Vagina (tissue), 2 donors: Measurements from ENCODE around the gene SCAMP3. TPM values are rescaled to one million over a fixed set of nuclear protein-coding genes. Genes with fewer than 3 reads are reported as not detected.
"Not testable (repeated sequence)": the region's sequence is repeated elsewhere in the genome, so short reads cannot be mapped to it uniquely, and the experiment has no call there.

Source experiments
- DNase-seq, 2 donors: peaks; one replicate each; pipeline ENCODE4 v3.0.0-alpha.2; 2017; ENCODE audit errors: extremely low spot score in 2 of 2
- H3K27ac ChIP-seq: fragments of 200-600 bp; sonication (generic); one replicate; pipeline ENCODE4 v1.5.1; 2019
- H3K27me3 ChIP-seq: fragments of 200-600 bp; sonication (generic); one replicate; pipeline ENCODE4 v1.5.1; 2019
- H3K36me3 ChIP-seq, 2 donors: fragments of 200-600 bp; sonication (generic); one replicate each; pipeline ENCODE4 v1.5.1; 2017 to 2019
- H3K4me1 ChIP-seq: fragments of 200-600 bp; sonication (generic); one replicate; pipeline ENCODE4 v1.5.1; 2019
- H3K4me3 ChIP-seq, 2 donors: fragments of 200-600 bp; sonication (generic); 1 replicate in 1 of 2; 2 replicates in 1 of 2; pipeline ENCODE4 v1.5.1; 2016 to 2019
- H3K9me3 ChIP-seq: fragments of 200-600 bp; sonication (generic); one replicate; pipeline ENCODE4 v1.5.1; 2019
- POLR2A ChIP-seq, 2 donors: fragments of 450-650 bp; IDR thresholded peaks; one replicate each; pipeline ENCODE4 v1.6.1; 2017; ENCODE audit warnings: antibody characterized with exemption in 2 of 2, mild to moderate bottlenecking in 2 of 2, moderate library complexity in 2 of 2
- POLR2AphosphoS5 ChIP-seq, 2 donors: sonication (generic); formaldehyde crosslinking; IDR thresholded peaks; one replicate each; pipeline ENCODE4 v1.9.0; 2017; ENCODE audit warnings: antibody characterized with exemption in 2 of 2, mild to moderate bottlenecking in 2 of 2, low read depth in 1 of 2; ENCODE audit not compliant: insufficient read depth in 1 of 2
- intact Hi-C: fragments of 100-400 bp; cut with DNase I; formaldehyde crosslinking; loops from one replicate; pipeline ENCODE4 v1.15.1; 2023
- total RNA-seq: library from RNA; depleted of rRNA; stranded (reverse); fragments of >200 nt; gene quantifications from one replicate; pipeline ENCODE4 v1.2.3, GENCODE V29; 2016
- TF ChIP-seq, protein P1 (sequence below), 3 experiments: fragments of 450-650 bp in 2 of 3; fragments of 200-600 bp in 1 of 3; sonication (generic) in 1 of 3; IDR thresholded peaks; one replicate each; pipeline ENCODE4 v1.5.1; 2017 to 2019; ENCODE audit warnings: antibody characterized with exemption in 3 of 3, mild to moderate bottlenecking in 2 of 3, moderate library complexity in 2 of 3

Gene SCAMP3
- total RNA-seq, 1 donor from 2014 or later: 44.7 TPM

DNA sequence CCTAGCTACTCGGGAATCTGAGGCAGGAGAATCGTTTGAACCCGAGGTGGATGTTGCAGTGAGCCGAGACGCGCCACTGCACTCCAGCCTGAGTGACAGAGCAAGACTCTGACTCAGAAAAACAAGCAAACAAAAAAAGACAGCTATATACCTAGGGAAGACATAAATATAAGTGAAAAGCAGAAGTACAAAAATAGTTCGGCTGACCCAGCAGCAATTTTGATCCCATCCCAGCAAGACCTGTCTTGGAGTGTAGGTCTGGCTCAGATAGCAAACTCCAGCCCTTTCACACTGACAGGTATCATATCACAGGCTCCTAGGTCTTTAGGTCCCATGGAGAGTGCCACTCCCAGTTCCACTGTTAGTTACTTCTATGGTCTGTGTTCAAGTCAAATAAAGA is 39.1 kb downstream of the SCAMP3 start:
- no peak for DNase-seq
- Histone ChIP-seq H3K27me3 (no peaks in the 10 kb centered on the region), H3K9me3 (no peaks in the 10 kb centered on the region), H3K4me1 (peaks cover 33% of the 10 kb centered on the region), H3K36me3 (no peaks in the 10 kb centered on the region), H3K4me3 (no peak overlapping the region), H3K27ac (no peak overlapping the region)
- TF ChIP-seq POLR2AphosphoS5 (IDR thresholded peaks at IDR 0.05; ENCODE audit: insufficient read depth in 1 of 2, low read depth in 1 of 2) (no peak), POLR2A (IDR thresholded peaks at IDR 0.05) (no peak)
- TF ChIP-seq, protein P1, sequence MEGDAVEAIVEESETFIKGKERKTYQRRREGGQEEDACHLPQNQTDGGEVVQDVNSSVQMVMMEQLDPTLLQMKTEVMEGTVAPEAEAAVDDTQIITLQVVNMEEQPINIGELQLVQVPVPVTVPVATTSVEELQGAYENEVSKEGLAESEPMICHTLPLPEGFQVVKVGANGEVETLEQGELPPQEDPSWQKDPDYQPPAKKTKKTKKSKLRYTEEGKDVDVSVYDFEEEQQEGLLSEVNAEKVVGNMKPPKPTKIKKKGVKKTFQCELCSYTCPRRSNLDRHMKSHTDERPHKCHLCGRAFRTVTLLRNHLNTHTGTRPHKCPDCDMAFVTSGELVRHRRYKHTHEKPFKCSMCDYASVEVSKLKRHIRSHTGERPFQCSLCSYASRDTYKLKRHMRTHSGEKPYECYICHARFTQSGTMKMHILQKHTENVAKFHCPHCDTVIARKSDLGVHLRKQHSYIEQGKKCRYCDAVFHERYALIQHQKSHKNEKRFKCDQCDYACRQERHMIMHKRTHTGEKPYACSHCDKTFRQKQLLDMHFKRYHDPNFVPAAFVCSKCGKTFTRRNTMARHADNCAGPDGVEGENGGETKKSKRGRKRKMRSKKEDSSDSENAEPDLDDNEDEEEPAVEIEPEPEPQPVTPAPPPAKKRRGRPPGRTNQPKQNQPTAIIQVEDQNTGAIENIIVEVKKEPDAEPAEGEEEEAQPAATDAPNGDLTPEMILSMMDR (IDR thresholded peaks at IDR 0.05): no peak
- intact Hi-C loops: no loop called here

DNA sequence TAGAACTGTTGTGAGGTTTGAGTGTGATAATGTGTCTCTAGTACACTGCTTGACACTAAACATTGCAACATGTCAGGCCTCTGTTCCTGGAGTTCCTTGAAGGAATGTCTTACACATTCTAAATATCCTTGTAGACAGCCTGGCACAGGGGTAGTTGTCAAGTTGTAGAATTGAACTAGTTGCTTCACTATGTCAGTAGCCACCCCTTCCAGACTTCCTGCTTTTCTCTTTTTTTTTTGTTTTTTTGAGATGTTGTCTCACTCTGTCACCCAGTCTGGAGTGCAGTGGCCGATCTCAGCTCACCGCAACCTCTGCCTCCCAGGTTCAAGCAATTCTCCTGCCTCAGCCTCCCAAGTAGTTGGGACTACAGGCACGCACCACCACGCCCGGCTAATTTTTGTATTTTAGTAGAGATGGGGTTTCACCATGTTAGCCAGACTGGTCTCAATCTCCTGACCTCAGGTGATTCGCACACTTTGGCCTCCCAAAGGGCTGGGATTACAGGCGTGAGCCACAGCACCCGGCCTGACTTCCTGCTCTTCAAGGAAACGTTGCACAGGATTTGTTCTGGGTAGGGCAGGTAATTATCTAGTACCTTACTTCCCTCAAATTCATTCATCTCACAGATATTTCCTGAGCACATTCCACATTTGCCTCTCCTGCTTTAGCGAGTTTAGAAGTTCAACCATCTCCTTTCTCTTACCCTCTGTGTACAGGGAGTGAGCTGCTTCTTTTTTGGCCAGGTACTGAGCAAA is 41.8 kb downstream of the SCAMP3 start:
- H3K27me3 ChIP-seq, H3K4me3 ChIP-seq, H3K36me3 ChIP-seq, DNase-seq, intact Hi-C loops, H3K27ac ChIP-seq, H3K9me3 ChIP-seq: not testable (repeated sequence)
- peaks cover 17% of the 10 kb centered on the region for H3K4me1 ChIP-seq

DNA sequence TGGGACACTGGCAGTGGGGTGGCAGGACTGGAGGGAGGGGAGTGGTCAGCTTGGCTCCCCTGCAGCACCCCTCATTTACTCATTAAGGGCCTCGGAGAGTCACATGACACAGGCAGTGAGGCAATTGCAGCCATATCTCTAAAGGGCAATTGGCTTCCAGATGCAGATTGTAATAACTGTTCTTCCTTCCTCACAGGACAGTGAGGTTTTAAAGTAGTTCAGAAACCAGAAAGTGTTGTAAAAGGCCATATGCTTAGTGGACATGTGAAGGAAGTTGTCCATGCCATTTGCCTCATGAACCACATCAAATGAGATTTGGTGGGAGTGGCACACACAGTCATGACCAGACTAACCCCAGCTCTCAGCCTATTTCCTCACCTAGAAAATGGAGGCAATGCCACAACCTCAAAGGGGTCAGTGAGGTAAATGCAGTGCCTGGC is 42.5 kb downstream of the SCAMP3 start:
- DNase-seq: no peak
- Histone ChIP-seq H3K4me1 (peaks cover 10% of the 10 kb centered on the region), H3K27me3 (no peaks in the 10 kb centered on the region), H3K9me3 (no peaks in the 10 kb centered on the region), H3K36me3 (no peaks in the 10 kb centered on the region), H3K4me3 (peak overlapping the region; percentile 16 to 18), H3K27ac (peak overlapping the region; percentile 27)
- intact Hi-C loops: no loop called here
- TF ChIP-seq, protein P1 (IDR thresholded peaks at IDR 0.05): no peak
- no peak for TF ChIP-seq POLR2A (IDR thresholded peaks at IDR 0.05)
- no peak for TF ChIP-seq POLR2AphosphoS5 (IDR thresholded peaks at IDR 0.05; ENCODE audit: insufficient read depth in 1 of 2, low read depth in 1 of 2)

DNA sequence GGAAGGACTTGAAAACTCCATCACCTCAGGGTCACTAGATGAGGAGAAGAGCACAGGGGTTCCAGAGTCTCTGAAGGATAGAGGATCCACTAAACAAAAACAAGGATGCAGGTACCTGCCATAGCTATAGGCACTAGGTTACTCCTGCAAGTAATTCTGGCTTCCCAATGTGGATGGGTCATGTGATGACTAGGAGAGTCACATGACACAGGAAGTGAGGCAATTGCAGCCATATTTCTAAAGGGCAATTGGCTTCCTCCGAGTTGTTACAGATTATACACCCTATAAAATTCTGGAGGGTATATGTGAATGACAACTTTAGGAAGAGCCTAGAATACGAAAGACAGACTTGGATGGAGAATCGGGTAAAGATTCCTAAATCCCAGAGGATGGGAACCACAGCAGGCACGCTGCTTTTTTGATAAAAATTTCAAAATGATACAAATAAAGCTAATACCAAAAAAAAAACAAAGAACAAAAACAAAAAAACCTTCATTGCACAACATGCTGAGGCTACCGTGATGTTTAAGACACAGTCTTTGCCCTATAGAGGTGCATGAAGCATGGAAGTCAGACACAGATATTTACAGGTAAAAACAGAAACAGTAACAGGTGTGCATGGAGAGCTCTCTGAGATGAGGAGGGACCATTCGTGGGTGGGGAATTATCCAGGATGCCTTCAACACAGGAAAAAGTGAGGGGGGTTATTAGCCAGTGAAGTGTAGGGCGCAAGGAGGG is 43.1 kb downstream of the SCAMP3 start:
- H3K4me3 ChIP-seq: peak overlapping the region; percentile 16 to 18
- H3K36me3 ChIP-seq: no peaks in the 10 kb centered on the region
- intact Hi-C loops: no loop called here
- H3K27me3 ChIP-seq: no peaks in the 10 kb centered on the region
- no peaks in the 10 kb centered on the region for H3K9me3 ChIP-seq
- no peak for DNase-seq
- peak in 1 of 2 donors; percentile 60 for TF ChIP-seq POLR2AphosphoS5 (IDR thresholded peaks at IDR 0.05; ENCODE audit: insufficient read depth in 1 of 2, low read depth in 1 of 2)
- TF ChIP-seq POLR2A (IDR thresholded peaks at IDR 0.05): no peak
- TF ChIP-seq, protein P1 (IDR thresholded peaks at IDR 0.05): no peak
- H3K27ac ChIP-seq: peak overlapping the region; percentile 27
- H3K4me1 ChIP-seq: peaks cover 10% of the 10 kb centered on the region

DNA sequence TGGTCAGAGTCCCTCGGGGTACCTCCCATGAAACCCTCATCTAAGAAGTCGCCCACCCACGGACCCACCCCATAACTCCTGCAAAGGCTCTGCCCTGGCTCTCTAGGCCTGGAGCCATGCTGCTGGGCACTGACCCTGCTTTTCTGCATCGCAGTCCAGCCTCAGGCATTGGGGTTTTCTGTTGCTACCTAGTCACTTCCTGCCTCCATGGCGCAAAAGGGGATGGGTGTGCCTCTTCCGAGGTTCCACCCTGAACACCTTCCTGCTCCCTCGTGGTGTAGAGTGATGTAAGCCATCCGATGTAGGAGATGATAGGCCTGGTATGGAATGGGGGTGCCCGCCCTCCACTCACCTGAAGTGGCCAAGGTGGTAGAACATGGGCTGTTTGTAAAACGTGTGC is 47.5 kb downstream of the SCAMP3 start:
- H3K4me3 ChIP-seq, H3K27me3 ChIP-seq, H3K9me3 ChIP-seq, H3K27ac ChIP-seq, DNase-seq, intact Hi-C loops, H3K36me3 ChIP-seq: not testable (repeated sequence)
- H3K4me1 ChIP-seq: peaks cover 11% of the 10 kb centered on the region

DNA sequence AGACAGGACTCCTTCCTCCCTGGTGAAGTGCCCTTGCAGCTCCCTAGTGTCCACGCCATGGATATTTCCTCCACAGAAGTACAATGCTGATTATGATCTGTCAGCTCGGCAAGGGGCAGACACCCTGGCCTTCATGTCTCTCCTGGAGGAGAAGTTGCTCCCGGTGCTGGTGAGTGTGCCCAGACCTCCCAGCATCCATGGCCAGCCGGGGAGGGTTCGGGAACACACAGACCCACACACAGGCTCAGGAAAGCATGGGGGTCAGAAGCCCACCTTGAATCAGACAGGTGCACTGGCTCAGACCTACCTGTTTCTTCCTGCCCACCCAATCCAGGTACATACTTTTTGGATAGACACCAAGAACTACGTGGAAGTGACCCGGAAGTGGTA is 50.1 kb downstream of the SCAMP3 start:
- H3K9me3 ChIP-seq, H3K36me3 ChIP-seq, H3K4me3 ChIP-seq, H3K27me3 ChIP-seq, intact Hi-C loops, DNase-seq, H3K27ac ChIP-seq: not testable (repeated sequence)
- H3K4me1 ChIP-seq: peaks cover 26% of the 10 kb centered on the region

DNA sequence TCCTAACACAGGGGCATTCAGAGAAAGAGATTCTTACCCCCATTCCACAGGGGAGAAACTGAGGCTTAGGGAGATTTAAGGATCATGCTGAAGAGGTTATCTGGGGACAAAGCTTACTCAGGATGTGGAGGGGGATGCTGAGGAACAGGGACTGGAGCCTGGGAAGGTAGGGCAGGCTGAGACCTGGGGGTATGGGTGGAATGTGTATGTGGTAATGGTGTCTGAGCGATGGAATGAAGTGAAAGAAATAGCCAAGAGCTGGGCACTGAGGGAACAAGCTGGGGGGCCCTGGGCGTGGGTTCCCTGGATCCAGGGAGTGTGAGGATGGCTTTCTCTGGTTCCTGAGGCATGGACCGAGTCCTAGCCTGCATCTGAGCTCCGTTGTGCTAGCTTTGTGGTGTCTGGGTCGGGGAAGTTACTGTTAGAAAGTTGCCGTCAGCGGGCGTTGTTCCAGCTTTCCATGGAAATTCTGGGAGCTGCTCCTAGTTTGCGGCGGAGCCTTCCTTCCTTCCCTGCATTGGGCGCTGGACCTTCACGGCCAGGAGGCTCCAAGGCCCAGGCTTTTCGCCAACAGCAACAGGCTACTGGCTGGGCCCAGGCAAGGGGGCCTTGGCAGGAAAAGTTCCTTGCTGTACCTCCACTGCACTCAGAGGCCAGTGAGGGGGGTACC is 50.6 kb downstream of the SCAMP3 start:
- DNase-seq: not testable (repeated sequence)

More for the DNA sequence above, 50.6 kb downstream of the SCAMP3 start:
- H3K36me3 ChIP-seq, H3K4me3 ChIP-seq, H3K27me3 ChIP-seq, H3K9me3 ChIP-seq, intact Hi-C loops, H3K27ac ChIP-seq: not testable (repeated sequence)
- H3K4me1 ChIP-seq: peaks cover 31% of the 10 kb centered on the region
